ENCODE measurements around the gene PRSS8.

DNA sequence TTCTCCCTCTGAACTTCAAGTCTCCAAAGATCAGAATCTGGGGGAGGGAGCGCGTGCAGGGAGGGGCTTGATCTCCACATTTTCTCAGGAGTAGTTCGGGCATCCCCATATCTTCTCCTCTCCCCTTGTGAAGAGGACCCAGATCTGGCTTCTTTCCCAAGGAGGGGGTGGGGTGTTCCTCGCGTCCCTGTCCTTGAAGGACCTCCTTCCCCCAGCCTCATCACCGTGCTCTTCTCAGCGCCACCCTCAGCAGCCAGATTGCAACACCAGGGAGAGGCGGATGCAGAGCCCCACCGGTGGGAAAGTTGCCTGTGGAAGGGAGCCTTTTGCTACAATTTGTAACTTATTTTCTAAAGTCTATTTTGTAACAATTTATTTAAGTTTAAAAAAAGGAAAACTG is 52.4 kb downstream of the PRSS8 start:
- TF ChIP-seq, protein P1, sequence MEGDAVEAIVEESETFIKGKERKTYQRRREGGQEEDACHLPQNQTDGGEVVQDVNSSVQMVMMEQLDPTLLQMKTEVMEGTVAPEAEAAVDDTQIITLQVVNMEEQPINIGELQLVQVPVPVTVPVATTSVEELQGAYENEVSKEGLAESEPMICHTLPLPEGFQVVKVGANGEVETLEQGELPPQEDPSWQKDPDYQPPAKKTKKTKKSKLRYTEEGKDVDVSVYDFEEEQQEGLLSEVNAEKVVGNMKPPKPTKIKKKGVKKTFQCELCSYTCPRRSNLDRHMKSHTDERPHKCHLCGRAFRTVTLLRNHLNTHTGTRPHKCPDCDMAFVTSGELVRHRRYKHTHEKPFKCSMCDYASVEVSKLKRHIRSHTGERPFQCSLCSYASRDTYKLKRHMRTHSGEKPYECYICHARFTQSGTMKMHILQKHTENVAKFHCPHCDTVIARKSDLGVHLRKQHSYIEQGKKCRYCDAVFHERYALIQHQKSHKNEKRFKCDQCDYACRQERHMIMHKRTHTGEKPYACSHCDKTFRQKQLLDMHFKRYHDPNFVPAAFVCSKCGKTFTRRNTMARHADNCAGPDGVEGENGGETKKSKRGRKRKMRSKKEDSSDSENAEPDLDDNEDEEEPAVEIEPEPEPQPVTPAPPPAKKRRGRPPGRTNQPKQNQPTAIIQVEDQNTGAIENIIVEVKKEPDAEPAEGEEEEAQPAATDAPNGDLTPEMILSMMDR (IDR thresholded peaks at IDR 0.05), result no peak
- no peak for TF ChIP-seq POLR2A (IDR thresholded peaks at IDR 0.05)

All from esophagus squamous epithelium (tissue), 4 donors.